Measurements from ENCODE around the gene AUTS2.
A peak's percentile ranks its signal among the peaks of the same experiment; 100 is the strongest.

Gene AUTS2

GRCh38 chr7:70634610-70635068 lies 1036.4 kb downstream of the AUTS2 start:
- H3K4me3 ChIP-seq (ENCODE audit: low read length), result no peak overlapping the region
- no peak for TF ChIP-seq CTCF (conservative IDR thresholded peaks at IDR 0.05; ENCODE audit: low read length)
- peak; percentile 81 for DNase-seq (ENCODE audit: low read depth)

- H3K4me3 ChIP-seq (ENCODE audit: low read length), result no peak overlapping the region
- TF ChIP-seq CTCF (conservative IDR thresholded peaks at IDR 0.05; ENCODE audit: low read length), result no peak
- no peak for DNase-seq (ENCODE audit: low read depth)
Measured at GRCh38 chr7:70635633-70636032, 1037.4 kb downstream of the AUTS2 start.

- no peak for TF ChIP-seq CTCF (conservative IDR thresholded peaks at IDR 0.05; ENCODE audit: low read length)
- H3K4me3 ChIP-seq (ENCODE audit: low read length), result no peak overlapping the region
- no peak for DNase-seq (ENCODE audit: low read depth)
Measured at GRCh38 chr7:70636169-70636568, 1037.9 kb downstream of the AUTS2 start.

GRCh38 chr7:70637726-70638125 lies 1039.5 kb downstream of the AUTS2 start:
- no peak for DNase-seq (ENCODE audit: low read depth)
- TF ChIP-seq CTCF (conservative IDR thresholded peaks at IDR 0.05; ENCODE audit: low read length), result no peak
- H3K4me3 ChIP-seq (ENCODE audit: low read length), result no peak overlapping the region

- TF ChIP-seq CTCF (conservative IDR thresholded peaks at IDR 0.05; ENCODE audit: low read length), result no peak
- no peak overlapping the region for H3K4me3 ChIP-seq (ENCODE audit: low read length)
- no peak for DNase-seq (ENCODE audit: low read depth)
Measured at GRCh38 chr7:70638158-70639107, 1040.2 kb downstream of the AUTS2 start.

- peak; percentile 68 for DNase-seq (ENCODE audit: low read depth)
- H3K4me3 ChIP-seq (ENCODE audit: low read length), result no peak overlapping the region
- TF ChIP-seq CTCF (conservative IDR thresholded peaks at IDR 0.05; ENCODE audit: low read length), result no peak
Measured at GRCh38 chr7:70640266-70640833, 1042.1 kb downstream of the AUTS2 start.

GRCh38 chr7:70641882-70642281 lies 1043.6 kb downstream of the AUTS2 start:
- TF ChIP-seq CTCF (conservative IDR thresholded peaks at IDR 0.05; ENCODE audit: low read length), result no peak
- no peak for DNase-seq (ENCODE audit: low read depth)
- H3K4me3 ChIP-seq (ENCODE audit: low read length), result no peak overlapping the region

All from AG10803 (cell line).